Epithelial cell of esophagus (primary cell): ENCODE results near the gene C10orf95.

Experiments
- DNase-seq: peaks from one replicate; pipeline ENCODE4 v3.0.0; 2010; ENCODE audit warnings: low read depth
- H3K4me3 ChIP-seq: 2 replicates; pipeline ENCODE4 v1.5.1; 2011; ENCODE audit warnings: mild to moderate bottlenecking, low read length, control low read depth
- TF ChIP-seq, protein P1 (sequence below): IDR thresholded peaks from 2 replicates; pipeline ENCODE4 v1.5.1; 2011; ENCODE audit warnings: low read depth, mild to moderate bottlenecking, low read length, control low read depth, inconsistent platforms; ENCODE audit not compliant: insufficient read depth; ENCODE audit errors: missing control alignments

Gene C10orf95

GRCh38 chr10:102475451-102476040 is 24.2 kb upstream of the C10orf95 start:
- no peak overlapping the region for H3K4me3 ChIP-seq
- no peak for DNase-seq
- TF ChIP-seq, protein P1, sequence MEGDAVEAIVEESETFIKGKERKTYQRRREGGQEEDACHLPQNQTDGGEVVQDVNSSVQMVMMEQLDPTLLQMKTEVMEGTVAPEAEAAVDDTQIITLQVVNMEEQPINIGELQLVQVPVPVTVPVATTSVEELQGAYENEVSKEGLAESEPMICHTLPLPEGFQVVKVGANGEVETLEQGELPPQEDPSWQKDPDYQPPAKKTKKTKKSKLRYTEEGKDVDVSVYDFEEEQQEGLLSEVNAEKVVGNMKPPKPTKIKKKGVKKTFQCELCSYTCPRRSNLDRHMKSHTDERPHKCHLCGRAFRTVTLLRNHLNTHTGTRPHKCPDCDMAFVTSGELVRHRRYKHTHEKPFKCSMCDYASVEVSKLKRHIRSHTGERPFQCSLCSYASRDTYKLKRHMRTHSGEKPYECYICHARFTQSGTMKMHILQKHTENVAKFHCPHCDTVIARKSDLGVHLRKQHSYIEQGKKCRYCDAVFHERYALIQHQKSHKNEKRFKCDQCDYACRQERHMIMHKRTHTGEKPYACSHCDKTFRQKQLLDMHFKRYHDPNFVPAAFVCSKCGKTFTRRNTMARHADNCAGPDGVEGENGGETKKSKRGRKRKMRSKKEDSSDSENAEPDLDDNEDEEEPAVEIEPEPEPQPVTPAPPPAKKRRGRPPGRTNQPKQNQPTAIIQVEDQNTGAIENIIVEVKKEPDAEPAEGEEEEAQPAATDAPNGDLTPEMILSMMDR = no peak

DNA sequence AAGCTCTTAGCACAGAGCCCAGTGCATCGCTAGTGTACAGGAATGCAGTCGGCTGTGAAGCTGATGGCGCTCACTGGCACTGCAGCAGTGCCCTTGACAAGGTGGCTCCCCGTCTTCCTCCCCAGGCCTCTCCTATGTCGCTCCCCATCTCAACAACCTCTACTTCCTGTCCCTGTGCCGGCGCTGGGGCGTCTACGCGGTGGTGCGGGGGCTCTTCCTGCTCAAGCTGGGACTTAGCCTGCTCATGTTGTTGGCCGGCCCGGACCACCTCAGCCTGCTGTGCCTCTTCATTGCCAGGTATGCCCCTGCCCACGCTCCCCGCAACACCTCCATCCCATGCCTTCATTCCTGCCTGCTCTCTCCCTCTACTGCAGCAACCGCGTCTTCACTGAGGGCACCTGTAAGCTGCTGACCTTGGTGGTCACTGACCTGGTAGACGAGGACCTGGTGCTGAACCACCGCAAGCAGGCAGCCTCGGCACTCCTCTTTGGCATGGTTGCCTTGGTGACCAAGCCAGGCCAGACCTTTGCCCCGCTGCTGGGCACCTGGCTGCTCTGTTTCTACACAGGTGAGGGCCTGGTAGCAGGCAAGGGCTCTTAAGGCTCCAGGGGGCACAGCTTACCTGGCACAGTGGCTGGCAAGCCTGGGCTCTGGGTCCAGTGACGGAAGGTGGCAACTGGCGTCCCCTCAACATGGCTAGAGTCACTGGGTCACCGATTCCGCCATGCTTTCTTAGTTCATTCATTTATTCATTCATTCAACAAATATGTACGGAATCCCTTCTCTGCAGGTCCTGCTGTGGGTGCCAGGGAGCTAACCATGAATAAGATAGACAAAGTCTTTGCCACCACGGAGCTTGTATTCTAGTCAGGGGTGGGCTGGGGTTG is 22.3 kb upstream of the C10orf95 start:
- TF ChIP-seq, protein P1 = no peak
- H3K4me3 ChIP-seq = no peak overlapping the region
- DNase-seq = no peak

DNA sequence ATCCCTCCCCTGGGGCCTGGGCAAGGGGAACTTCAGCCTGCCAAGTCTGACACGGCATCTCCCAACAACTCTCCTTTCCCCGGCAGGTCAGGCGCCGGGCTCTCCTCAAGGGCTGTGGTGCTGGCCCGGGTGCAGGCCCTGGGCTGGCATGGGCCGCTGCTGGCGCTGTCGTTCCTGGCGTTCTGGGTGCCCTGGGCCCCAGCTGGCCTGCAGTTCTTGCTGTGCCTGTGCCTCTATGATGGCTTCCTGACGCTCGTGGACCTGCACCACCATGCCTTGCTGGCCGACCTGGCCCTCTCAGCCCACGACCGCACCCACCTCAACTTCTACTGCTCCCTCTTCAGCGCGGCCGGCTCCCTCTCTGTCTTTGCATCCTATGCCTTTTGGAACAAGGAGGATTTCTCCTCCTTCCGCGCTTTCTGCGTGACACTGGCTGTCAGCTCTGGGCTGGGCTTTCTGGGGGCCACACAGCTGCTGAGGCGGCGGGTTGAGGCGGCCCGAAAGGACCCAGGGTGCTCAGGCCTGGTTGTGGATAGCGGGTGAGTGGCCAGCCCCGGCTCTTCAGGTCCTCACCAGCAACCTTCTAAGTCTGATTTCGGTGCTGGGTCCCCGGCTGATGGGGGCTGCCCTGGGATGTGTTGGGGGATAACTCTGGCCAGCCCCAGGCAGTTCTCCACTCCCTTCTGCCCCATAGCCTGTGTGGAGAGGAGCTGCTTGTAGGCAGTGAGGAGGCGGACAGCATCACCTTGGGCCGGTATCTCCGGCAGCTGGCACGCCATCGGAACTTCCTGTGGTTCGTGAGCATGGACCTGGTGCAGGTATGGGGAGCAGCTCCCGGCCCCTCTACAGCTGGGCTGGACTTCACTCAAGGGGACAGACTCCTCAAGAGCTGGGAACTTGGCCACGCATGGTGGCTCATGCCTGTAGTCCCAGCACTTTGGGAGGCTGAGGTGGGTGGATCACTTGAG is 19.5 kb upstream of the C10orf95 start:
- H3K4me3 ChIP-seq = no peak overlapping the region
- TF ChIP-seq, protein P1 = no peak
- DNase-seq = no peak

DNA sequence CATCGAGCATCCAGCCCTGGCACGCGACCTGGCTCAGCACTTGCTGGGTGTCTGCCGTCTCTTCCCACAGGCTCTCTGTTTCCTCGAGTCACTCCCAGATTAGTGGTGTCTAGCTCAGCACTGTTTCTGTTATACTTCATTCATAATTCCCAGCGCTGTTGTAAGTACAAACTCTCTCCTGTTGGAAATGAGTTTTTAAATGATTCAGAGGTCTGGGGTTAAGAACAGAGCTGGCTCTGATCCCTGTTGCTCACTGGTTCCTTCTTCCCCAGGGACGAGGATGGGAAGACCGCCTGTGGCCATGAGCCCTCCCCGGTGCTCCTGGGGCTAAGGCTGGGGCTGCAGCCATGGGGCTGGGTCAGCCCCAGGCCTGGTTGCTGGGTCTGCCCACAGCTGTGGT is 17.3 kb upstream of the C10orf95 start:
- TF ChIP-seq, protein P1 = no peak
- no peak overlapping the region for H3K4me3 ChIP-seq
- DNase-seq = no peak

- TF ChIP-seq, protein P1 = no peak
- no peak overlapping the region for H3K4me3 ChIP-seq
- no peak for DNase-seq
These were observed 16.7 kb upstream of the C10orf95 start for GRCh38 chr10:102467971-102468438.

DNA sequence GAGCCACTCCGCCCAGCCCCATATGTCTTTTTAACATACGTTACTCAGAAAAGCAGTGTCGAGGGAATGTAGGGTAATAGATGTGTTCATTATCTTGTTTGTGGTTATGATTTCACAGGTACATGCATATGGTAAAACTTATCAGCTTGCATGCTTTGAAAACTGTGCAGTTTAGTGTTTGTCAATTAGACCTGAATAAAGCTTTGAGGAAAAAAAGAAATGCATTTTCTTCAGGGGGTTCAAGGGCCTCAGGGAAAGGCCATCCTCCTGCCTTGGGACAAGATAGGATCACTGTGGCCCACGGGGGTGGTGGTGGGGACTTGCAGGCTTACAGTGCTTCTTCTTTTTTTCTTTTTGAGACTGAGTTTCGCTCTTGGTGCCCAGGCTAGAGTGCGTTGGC is 16.0 kb upstream of the C10orf95 start:
- TF ChIP-seq, protein P1 = no peak
- no peak overlapping the region for H3K4me3 ChIP-seq
- no peak for DNase-seq
